H1 (cell line): ENCODE measurements around the gene MTAP. TPM values are rescaled to one million over a fixed set of nuclear protein-coding genes. Genes with fewer than 3 reads are reported as not detected.

ENCODE experiments used
- CTCF ChIA-PET: fragments of 300-600 bp; sonication (Branson Sonifier 250); formaldehyde crosslinking; loops from one replicate; lab custom pipeline; 2021; ENCODE audit not compliant: partially characterized antibody; lab: Charles Lee
- POLR2A ChIA-PET: fragments of 300-600 bp; sonication (Branson Sonifier 250); formaldehyde crosslinking; loops from one replicate; lab custom pipeline; 2021; ENCODE audit warnings: inconsistent platforms; ENCODE audit not compliant: partially characterized antibody; lab: Charles Lee
- DNase-seq, 2 experiments: peaks; one replicate each; pipeline versions ENCODE4 v3.0.0 to v3.0.0-alpha.2; 2010 to 2022; ENCODE audit warnings: low spot score in 2 of 2, low read depth in 1 of 2, mixed read lengths in 1 of 2
- FAIRE-seq: peaks from 2 replicates; lab custom pipeline; 2011; peaks lifted over from hg19 to GRCh38; lab: Jason Lieb, UNC
- H2AFZ ChIP-seq: 2 replicates; pipeline ENCODE4 v1.8.1; 2012; ENCODE audit warnings: low read length, inconsistent platforms
- H2AK5ac ChIP-seq: 2 replicates; pipeline ENCODE4 v1.6.1; 2013; ENCODE audit warnings: low read depth, low read length
- H2BK120ac ChIP-seq: replicated peaks from 2 replicates; pipeline ENCODE3; 2013; ENCODE audit warnings: low read depth, low read length, inconsistent platforms
- H2BK12ac ChIP-seq: 2 replicates; pipeline ENCODE4 v1.6.1; 2013; ENCODE audit warnings: low read depth, low read length
- H2BK15ac ChIP-seq: 2 replicates; pipeline ENCODE4 v1.6.1; 2013; ENCODE audit warnings: low read length
- H2BK20ac ChIP-seq: 2 replicates; pipeline ENCODE4 v1.6.1; 2013; ENCODE audit warnings: low read length
- H2BK5ac ChIP-seq: 2 replicates; pipeline ENCODE4 v1.6.1; 2013; ENCODE audit warnings: low read depth, low read length
- H3K14ac ChIP-seq: 2 replicates; pipeline ENCODE4 v1.6.1; 2013; ENCODE audit warnings: inconsistent platforms; ENCODE audit not compliant: insufficient read length
- H3K18ac ChIP-seq: 2 replicates; pipeline ENCODE4 v1.6.1; 2013; ENCODE audit warnings: low read length; ENCODE audit errors: extremely low read depth
- H3K23ac ChIP-seq: 2 replicates; pipeline ENCODE4 v1.6.1; 2013; ENCODE audit warnings: inconsistent platforms; ENCODE audit not compliant: insufficient read length
- H3K23me2 ChIP-seq: 2 replicates; pipeline ENCODE4 v1.6.1; 2013; ENCODE audit warnings: low read depth, low read length
- H3K27ac ChIP-seq: 2 replicates; pipeline ENCODE4 v1.6.1; 2011; ENCODE audit warnings: low read depth, low read length, inconsistent platforms
- H3K27me3 ChIP-seq, 4 experiments: replicated peaks in 1 of 4; 1 replicate in 1 of 4; 2 replicates in 3 of 4; pipeline versions ENCODE4 v1.6.1 to v1.8.1; 2011 to 2013; ENCODE audit warnings: low read length in 3 of 4, mild to moderate bottlenecking in 3 of 4, inconsistent platforms in 2 of 4, mixed read lengths in 2 of 4, moderate library complexity in 1 of 4; ENCODE audit not compliant: control insufficient read depth in 3 of 4, insufficient read depth in 3 of 4; ENCODE audit errors: extremely low read depth in 1 of 4
- H3K36me3 ChIP-seq, 4 experiments: 2 replicates each; pipeline versions ENCODE4 v1.6.1 to v1.8.1; 2011 to 2013; ENCODE audit warnings: mild to moderate bottlenecking in 4 of 4, low read length in 3 of 4, moderate library complexity in 2 of 4, control low read depth in 1 of 4, inconsistent platforms in 1 of 4; ENCODE audit not compliant: insufficient read depth in 4 of 4, control insufficient read depth in 2 of 4
- H3K4ac ChIP-seq: replicated peaks from 2 replicates; pipeline ENCODE3; 2013; ENCODE audit warnings: low read length, low read depth, mixed read lengths, inconsistent platforms; ENCODE audit not compliant: insufficient read length
- H3K4me1 ChIP-seq, 4 experiments: replicated peaks in 1 of 4; 1 replicate in 1 of 4; 2 replicates in 3 of 4; pipeline versions ENCODE4 v1.6.1 to v1.8.1; 2011 to 2013; ENCODE audit warnings: low read length in 3 of 4, inconsistent platforms in 2 of 4, mixed read lengths in 1 of 4; ENCODE audit not compliant: insufficient read depth in 4 of 4, control insufficient read depth in 3 of 4
- H3K4me2 ChIP-seq, 2 experiments: 2 replicates each; pipeline versions ENCODE4 v1.6.1 to v1.8.1; 2011 to 2013; ENCODE audit warnings: low read depth in 2 of 2, low read length in 2 of 2, control low read depth in 1 of 2, inconsistent platforms in 1 of 2, mild to moderate bottlenecking in 1 of 2; ENCODE audit not compliant: insufficient read depth in 1 of 2
- H3K4me3 ChIP-seq, 4 experiments: fragments of 200-600, 300-600 bp in 1 of 4; sonication (generic), shearing (Covaris generic), sonication (Bioruptor Twin) in 1 of 4; 2 replicates each; pipeline versions ENCODE4 v1.5.1 to v1.8.1; 2011 to 2016; ENCODE audit warnings: low read length in 4 of 4, low read depth in 3 of 4, control low read depth in 2 of 4, inconsistent platforms in 2 of 4, mild to moderate bottlenecking in 2 of 4, mixed read lengths in 1 of 4, moderate library complexity in 1 of 4; ENCODE audit not compliant: insufficient read depth in 2 of 4; ENCODE audit errors: extremely low read depth in 1 of 4
- H3K56ac ChIP-seq: replicated peaks from 2 replicates; pipeline ENCODE3; 2013; ENCODE audit warnings: low read depth, mild to moderate bottlenecking, mixed read lengths, low read length, inconsistent platforms; ENCODE audit not compliant: insufficient read length
- H3K79me1 ChIP-seq: 2 replicates; pipeline ENCODE4 v1.6.1; 2013; ENCODE audit warnings: low read depth, low read length, control low read depth
- H3K79me2 ChIP-seq, 2 experiments: 2 replicates each; pipeline versions ENCODE4 v1.6.1 to v1.8.1; 2012 to 2013; ENCODE audit warnings: low read length in 2 of 2, mild to moderate bottlenecking in 2 of 2, inconsistent platforms in 1 of 2; ENCODE audit not compliant: insufficient read depth in 2 of 2, control insufficient read depth in 1 of 2
- H3K9ac ChIP-seq, 4 experiments: replicated peaks in 1 of 4; 1 replicate in 1 of 4; 2 replicates in 3 of 4; pipeline versions ENCODE4 v1.6.1 to v1.8.1; 2011 to 2013; ENCODE audit warnings: low read depth in 3 of 4, low read length in 3 of 4, control low read depth in 2 of 4, mild to moderate bottlenecking in 2 of 4, moderate library complexity in 2 of 4, inconsistent platforms in 1 of 4; ENCODE audit errors: extremely low read depth in 1 of 4
- H3K9me3 ChIP-seq, 2 experiments: 2 replicates each; pipeline versions ENCODE4 v1.6.1 to v1.8.1; 2012 to 2013; ENCODE audit warnings: mild to moderate bottlenecking in 2 of 2, moderate library complexity in 2 of 2, control low read depth in 1 of 2, inconsistent platforms in 1 of 2, low read depth in 1 of 2, low read length in 1 of 2, mixed read lengths in 1 of 2; ENCODE audit not compliant: insufficient read depth in 2 of 2
- H4K20me1 ChIP-seq, 2 experiments: replicated peaks in 1 of 2; 2 replicates each; pipeline versions ENCODE3 to v1.8.1; 2011 to 2013; ENCODE audit warnings: inconsistent platforms in 2 of 2, low read length in 2 of 2, mild to moderate bottlenecking in 1 of 2; ENCODE audit not compliant: insufficient read depth in 2 of 2, control insufficient read depth in 1 of 2
- H4K5ac ChIP-seq: 2 replicates; pipeline ENCODE4 v1.6.1; 2013; ENCODE audit warnings: low read length, low read depth, mixed read lengths, inconsistent platforms; ENCODE audit not compliant: insufficient read length
- H4K8ac ChIP-seq: 2 replicates; pipeline ENCODE4 v1.8.0; 2013; ENCODE audit warnings: mild to moderate bottlenecking, moderate library complexity, low read length, inconsistent platforms; ENCODE audit not compliant: insufficient read depth; ENCODE audit errors: extremely low read depth
- H4K91ac ChIP-seq: replicated peaks from 2 replicates; pipeline ENCODE3; 2013; ENCODE audit warnings: low read length, mixed read lengths, inconsistent platforms; ENCODE audit not compliant: insufficient read length
- HDAC2 ChIP-seq, 2 experiments: fragments of 300-600 bp in 1 of 2; sonication (generic) in 1 of 2; IDR thresholded peaks; 2 replicates each; pipeline ENCODE4 v1.6.1; 2011 to 2012; ENCODE audit warnings: low read depth in 2 of 2, low read length in 2 of 2, mild to moderate bottlenecking in 2 of 2, moderate library complexity in 2 of 2, borderline replicate concordance in 1 of 2, inconsistent platforms in 1 of 2
- JUN ChIP-seq: IDR thresholded peaks from 2 replicates; pipeline ENCODE4 v1.6.1; 2011; ENCODE audit warnings: low read depth, mild to moderate bottlenecking, improper control_type of control experiment, low read length
- MAFK ChIP-seq: IDR thresholded peaks from 2 replicates; pipeline ENCODE4 v1.6.1; 2012; ENCODE audit warnings: low read depth, mild to moderate bottlenecking, improper control_type of control experiment, low read length
- MAX ChIP-seq: IDR thresholded peaks from 2 replicates; pipeline ENCODE4 v1.6.1; 2012; ENCODE audit warnings: inconsistent platforms
- RNF2 ChIP-seq: fragments of 200-900, 300-1000 bp; sonication (generic); IDR thresholded peaks from 2 replicates; pipeline ENCODE4 v1.7.1; 2016; ENCODE audit warnings: borderline replicate concordance, low read depth, mild to moderate bottlenecking, antibody characterized with exemption, low read length; ENCODE audit not compliant: poor library complexity, severe bottlenecking; ENCODE audit errors: missing control alignments
- SP1 ChIP-seq: IDR thresholded peaks from 2 replicates; pipeline ENCODE4 v1.6.1; 2011; ENCODE audit warnings: low read depth, low read length
- USF2 ChIP-seq: IDR thresholded peaks from 2 replicates; pipeline ENCODE4 v1.6.1; 2011; ENCODE audit warnings: low read length, improper control_type of control experiment
- whole genome bisulfite sequencing, 2 experiments: shearing (Covaris generic) in 1 of 2; methylation state at CpG; one replicate each; pipeline versions ENCODE4 v1.1.6 to v1.1.7; 2013 to 2015; ENCODE audit warnings: low lambda C conversion rate in 2 of 2, mixed read lengths in 2 of 2, inconsistent platforms in 1 of 2, low coverage in 1 of 2, missing lambda C conversion rate in 1 of 2; ENCODE audit not compliant: insufficient replicate concordance in 2 of 2, insufficient coverage in 1 of 2, insufficient read length in 1 of 2; ENCODE audit errors: extremely low coverage in 1 of 2, missing lambda C conversion rate in 1 of 2; 5-methylcytosine and 5-hydroxymethylcytosine counted together
- polyA plus RNA-seq, 7 experiments: library from polyadenylated mRNA; depleted of rRNA in 3 of 7; stranded (reverse) in 5 of 7; unstranded in 2 of 7; fragments of >200 nt in 5 of 7; fragments of 200-250 nt in 2 of 7; gene quantifications; 1 replicate in 5 of 7; 2 replicates in 1 of 7; 4 replicates in 1 of 7; pipeline versions ENCODE4 v1.2.1 to v1.2.3, GENCODE V29; 2011 to 2013; ENCODE audit warnings: missing spikeins in 2 of 7, mixed read lengths in 2 of 7
- total RNA-seq: library from RNA; stranded (reverse); fragmentation: NEBNext Ultra II Directional; extraction: Animal tissue kit (Norgen Biotek cat#: 25700); gene quantifications from 2 replicates; pipeline ENCODE4 v1.2.1, GENCODE V29; 2021
- TF ChIP-seq, protein P1 (sequence below): IDR thresholded peaks from 2 replicates; pipeline ENCODE4 v1.6.1; 2012; ENCODE audit warnings: low read length, inconsistent platforms

The MTAP gene
- total and polyA plus RNA-seq, 2 of the 8 experiments (the other 6 are each of a cell fraction or from before 2014, with no cell fraction given): 16.4 to 100 TPM

- no peak overlapping the region for H2AK5ac ChIP-seq
- POLR2A ChIA-PET: interaction anchor here (1.3 kb wide), 1 partner anchor 8 kb away, joined by 4 read pairs; no protein-coding TSS in a partner anchor
- H3K36me3 ChIP-seq: peaks cover 23 to 54% (median 43%) of the 10 kb centered on the region in 4 experiments
- no peak overlapping the region for H3K14ac ChIP-seq
- H4K91ac ChIP-seq: no peak overlapping the region
- FAIRE-seq (no peak), DNase-seq (no peak)
- peaks cover 2% of the 10 kb centered on the region for H3K79me1 ChIP-seq
- no peak overlapping the region for H2BK120ac ChIP-seq
- H3K27ac ChIP-seq: no peak overlapping the region
- H2BK5ac ChIP-seq: no peak overlapping the region
- H2BK20ac ChIP-seq: no peak overlapping the region
- no peak overlapping the region for H2BK15ac ChIP-seq
- H3K23me2 ChIP-seq: no peaks in the 10 kb centered on the region
- H3K56ac ChIP-seq: no peak overlapping the region
- H3K23ac ChIP-seq: no peak overlapping the region
- no peak overlapping the region for H2BK12ac ChIP-seq
- H3K4me2 ChIP-seq: no peak overlapping the region
- peaks cover 0 to 4% of the 10 kb centered on the region in 2 experiments; a peak in 1 of 4 replicates for H3K9me3 ChIP-seq
- H3K18ac ChIP-seq: no peak overlapping the region
- peaks cover 18 to 24% of the 10 kb centered on the region in 2 experiments for H4K20me1 ChIP-seq
- TF ChIP-seq, protein P1, sequence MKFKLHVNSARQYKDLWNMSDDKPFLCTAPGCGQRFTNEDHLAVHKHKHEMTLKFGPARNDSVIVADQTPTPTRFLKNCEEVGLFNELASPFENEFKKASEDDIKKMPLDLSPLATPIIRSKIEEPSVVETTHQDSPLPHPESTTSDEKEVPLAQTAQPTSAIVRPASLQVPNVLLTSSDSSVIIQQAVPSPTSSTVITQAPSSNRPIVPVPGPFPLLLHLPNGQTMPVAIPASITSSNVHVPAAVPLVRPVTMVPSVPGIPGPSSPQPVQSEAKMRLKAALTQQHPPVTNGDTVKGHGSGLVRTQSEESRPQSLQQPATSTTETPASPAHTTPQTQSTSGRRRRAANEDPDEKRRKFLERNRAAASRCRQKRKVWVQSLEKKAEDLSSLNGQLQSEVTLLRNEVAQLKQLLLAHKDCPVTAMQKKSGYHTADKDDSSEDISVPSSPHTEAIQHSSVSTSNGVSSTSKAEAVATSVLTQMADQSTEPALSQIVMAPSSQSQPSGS: no peak
- no peak for TF ChIP-seq HDAC2 (IDR thresholded peaks at IDR 0.05; ENCODE audit: borderline replicate concordance in 1 of 2, low read depth in 2 of 2, low read length in 2 of 2)
- TF ChIP-seq MAX: no peak
- no peak for TF ChIP-seq MAFK
- TF ChIP-seq JUN: no peak
- TF ChIP-seq RNF2: no peak
- TF ChIP-seq SP1: no peak
- TF ChIP-seq USF2: no peak
- WGBS, 2 experiments: 85% methylated on average over 3 of the region's 3 CpGs; no CpG with 5 or more reads in 1 of the 2 experiments
- H3K4ac ChIP-seq: no peak overlapping the region
- peaks cover 0 to 2% (median under 1%) of the 10 kb centered on the region in 4 experiments; a peak in 2 of 7 replicates for H3K4me1 ChIP-seq
- H4K8ac ChIP-seq: no peak overlapping the region
- no peak overlapping the region for H3K9ac ChIP-seq
- no peak overlapping the region for H4K5ac ChIP-seq
- CTCF ChIA-PET: interaction anchor here (1.0 to 2.3 kb wide), 2 partner anchors 192 to 422 kb away, joined by 4 to 5 read pairs; partner anchors contain the start of gene CDKN2B
- no peak overlapping the region for H2AFZ ChIP-seq
- H3K27me3 ChIP-seq: no peaks in the 10 kb centered on the region
- H3K4me3 ChIP-seq: no peak overlapping the region
- peaks cover 3 to 83% of the 10 kb centered on the region in 2 experiments; a peak in 2 of 4 replicates for H3K79me2 ChIP-seq
Measured at GRCh38 chr9:21817176-21817575, 14.7 kb downstream of the MTAP start.
